ENCODE data around the gene ARAP3.

Gene ARAP3

GRCh38 chr5:141675672-141676071 lies 6.4 kb downstream of the ARAP3 start:
- H3K36me3 ChIP-seq (ENCODE audit: control insufficient read depth, insufficient read depth, low read length): no peaks in the 10 kb centered on the region
- no peak overlapping the region for H3K27ac ChIP-seq (ENCODE audit: low read depth, low read length)
- H3K4me1 ChIP-seq (ENCODE audit: control insufficient read depth, insufficient read depth, low read length): no peaks in the 10 kb centered on the region
- no peak overlapping the region for H3K4me3 ChIP-seq (ENCODE audit: low read length)
- no peaks in the 10 kb centered on the region for H3K27me3 ChIP-seq (ENCODE audit: control insufficient read depth, insufficient read depth, low read length)
- H3K9ac ChIP-seq (ENCODE audit: low read length): no peak overlapping the region

- no peak overlapping the region for H3K27ac ChIP-seq (ENCODE audit: low read depth, low read length)
- H3K4me3 ChIP-seq (ENCODE audit: low read length): no peak overlapping the region
- no peaks in the 10 kb centered on the region for H3K27me3 ChIP-seq (ENCODE audit: control insufficient read depth, insufficient read depth, low read length)
- no peaks in the 10 kb centered on the region for H3K4me1 ChIP-seq (ENCODE audit: control insufficient read depth, insufficient read depth, low read length)
- no peaks in the 10 kb centered on the region for H3K36me3 ChIP-seq (ENCODE audit: control insufficient read depth, insufficient read depth, low read length)
- H3K9ac ChIP-seq (ENCODE audit: low read length): no peak overlapping the region
Measured at GRCh38 chr5:141674747-141675146, 7.3 kb downstream of the ARAP3 start.

DNA sequence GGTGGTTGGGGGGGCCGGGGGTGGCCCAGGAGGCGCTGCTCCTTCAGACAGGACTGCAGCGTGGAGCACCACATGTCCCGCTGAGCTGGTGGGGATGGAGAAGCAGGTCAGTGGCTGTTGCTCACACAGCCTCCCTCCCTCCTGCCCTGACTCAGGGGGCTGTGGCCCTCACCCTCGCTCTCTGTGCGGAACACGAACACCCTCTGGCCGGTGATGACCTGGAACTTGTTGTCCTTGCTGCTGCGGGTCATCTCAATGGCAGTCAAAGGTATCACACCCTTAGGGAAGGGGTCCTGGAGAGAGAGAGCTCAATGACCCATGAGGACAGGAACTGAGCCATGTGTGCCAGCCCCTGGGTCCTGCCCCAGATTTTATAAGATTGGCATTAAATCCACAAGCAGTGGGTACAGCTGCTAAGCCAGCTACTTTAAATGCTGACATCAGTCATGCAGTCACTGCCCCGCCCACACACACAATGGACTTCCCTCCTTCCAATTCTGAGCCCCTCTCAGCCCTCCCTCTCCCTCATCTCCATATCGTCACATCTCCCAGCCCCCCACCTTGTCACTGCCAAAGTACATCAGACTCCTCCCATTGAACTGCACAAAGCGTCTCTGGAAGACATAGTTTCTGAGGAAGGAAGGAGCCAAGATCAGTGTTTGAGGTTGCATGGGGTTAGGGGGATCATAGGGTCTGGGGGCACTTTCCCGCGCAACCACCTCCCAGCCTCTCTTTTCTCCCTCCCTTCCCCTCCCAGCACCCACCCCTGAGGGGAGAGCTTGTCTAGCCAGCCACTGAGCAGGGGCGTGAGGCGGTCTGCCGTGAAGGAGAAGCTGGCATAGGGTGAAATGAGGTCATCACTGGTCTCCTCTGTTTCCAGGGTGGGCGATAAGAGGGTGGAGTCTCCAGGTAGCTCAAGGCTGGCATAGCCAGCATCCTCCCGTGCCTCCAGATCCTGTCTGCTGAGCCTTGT lies 8.9 kb downstream of the ARAP3 start:
- Histone ChIP-seq H3K27me3 (ENCODE audit: control insufficient read depth, insufficient read depth, low read length) (no peaks in the 10 kb centered on the region), H3K4me1 (ENCODE audit: control insufficient read depth, insufficient read depth, low read length) (no peaks in the 10 kb centered on the region), H3K9ac (ENCODE audit: low read length) (no peak overlapping the region), H3K27ac (ENCODE audit: low read depth, low read length) (no peak overlapping the region), H3K4me3 (ENCODE audit: low read length) (no peak overlapping the region), H3K36me3 (ENCODE audit: control insufficient read depth, insufficient read depth, low read length) (no peaks in the 10 kb centered on the region)

- Histone ChIP-seq H3K27me3 (ENCODE audit: control insufficient read depth, insufficient read depth, low read length) (no peaks in the 10 kb centered on the region), H3K27ac (ENCODE audit: low read depth, low read length) (no peak overlapping the region), H3K36me3 (ENCODE audit: control insufficient read depth, insufficient read depth, low read length) (no peaks in the 10 kb centered on the region), H3K9ac (ENCODE audit: low read length) (no peak overlapping the region), H3K4me1 (ENCODE audit: control insufficient read depth, insufficient read depth, low read length) (no peaks in the 10 kb centered on the region), H3K4me3 (ENCODE audit: low read length) (no peak overlapping the region)
Measured at GRCh38 chr5:141672071-141672840, 9.8 kb downstream of the ARAP3 start.

GRCh38 chr5:141669520-141669919 lies 12.5 kb downstream of the ARAP3 start:
- H3K9ac ChIP-seq (ENCODE audit: low read length): no peak overlapping the region
- H3K4me3 ChIP-seq (ENCODE audit: low read length): no peak overlapping the region
- no peak overlapping the region for H3K27ac ChIP-seq (ENCODE audit: low read depth, low read length)
- H3K36me3 ChIP-seq (ENCODE audit: control insufficient read depth, insufficient read depth, low read length): no peaks in the 10 kb centered on the region
- no peaks in the 10 kb centered on the region for H3K4me1 ChIP-seq (ENCODE audit: control insufficient read depth, insufficient read depth, low read length)
- no peaks in the 10 kb centered on the region for H3K27me3 ChIP-seq (ENCODE audit: control insufficient read depth, insufficient read depth, low read length)

GRCh38 chr5:141668601-141669265 lies 13.3 kb downstream of the ARAP3 start:
- H3K27me3 ChIP-seq (ENCODE audit: control insufficient read depth, insufficient read depth, low read length): no peaks in the 10 kb centered on the region
- H3K9ac ChIP-seq (ENCODE audit: low read length): no peak overlapping the region
- no peak overlapping the region for H3K27ac ChIP-seq (ENCODE audit: low read depth, low read length)
- H3K4me3 ChIP-seq (ENCODE audit: low read length): no peak overlapping the region
- no peaks in the 10 kb centered on the region for H3K4me1 ChIP-seq (ENCODE audit: control insufficient read depth, insufficient read depth, low read length)
- H3K36me3 ChIP-seq (ENCODE audit: control insufficient read depth, insufficient read depth, low read length): no peaks in the 10 kb centered on the region

- Histone ChIP-seq H3K4me3 (ENCODE audit: low read length) (no peak overlapping the region), H3K27ac (ENCODE audit: low read depth, low read length) (no peak overlapping the region), H3K36me3 (ENCODE audit: control insufficient read depth, insufficient read depth, low read length) (no peaks in the 10 kb centered on the region), H3K9ac (ENCODE audit: low read length) (no peak overlapping the region), H3K27me3 (ENCODE audit: control insufficient read depth, insufficient read depth, low read length) (no peaks in the 10 kb centered on the region), H3K4me1 (ENCODE audit: control insufficient read depth, insufficient read depth, low read length) (no peaks in the 10 kb centered on the region)
Measured at GRCh38 chr5:141665995-141666940, 15.8 kb downstream of the ARAP3 start.

DNA sequence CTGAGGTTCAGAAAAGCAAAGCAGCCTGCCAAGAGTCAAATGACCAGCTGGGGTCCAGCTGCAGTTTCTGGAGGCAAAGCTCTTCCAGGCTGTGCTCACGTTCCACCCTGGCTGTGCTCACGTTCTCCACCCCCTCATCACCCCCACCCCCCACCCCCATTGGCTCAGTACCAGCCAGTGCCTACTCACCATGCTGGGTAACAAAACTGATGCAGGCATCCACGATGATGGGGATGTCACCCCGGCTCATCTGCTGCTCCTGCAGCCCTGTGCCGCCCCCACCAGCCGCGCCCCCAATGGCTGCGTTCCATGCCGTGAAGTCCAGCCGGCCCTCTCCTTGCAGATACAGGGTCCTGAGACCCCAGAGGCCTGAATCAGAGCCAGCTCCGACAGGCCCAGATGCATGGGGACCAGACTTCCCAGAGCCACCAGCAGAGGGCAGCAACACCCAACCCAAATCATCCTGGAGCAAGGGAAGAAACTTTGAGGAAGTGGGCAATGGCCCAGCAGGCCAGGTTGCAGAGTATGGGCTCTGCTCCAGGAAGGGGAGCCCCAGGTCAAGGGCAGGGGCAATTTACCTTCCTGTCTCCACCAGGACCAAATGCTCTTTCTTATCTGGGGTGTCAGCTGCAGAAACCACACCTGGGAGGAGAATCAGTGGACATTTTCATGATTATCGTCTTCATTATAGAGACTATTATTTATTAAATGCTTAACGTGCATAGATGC lies 17.1 kb downstream of the ARAP3 start:
- no peaks in the 10 kb centered on the region for H3K4me1 ChIP-seq (ENCODE audit: control insufficient read depth, insufficient read depth, low read length)
- no peak overlapping the region for H3K9ac ChIP-seq (ENCODE audit: low read length)
- H3K4me3 ChIP-seq (ENCODE audit: low read length): no peak overlapping the region
- H3K27me3 ChIP-seq (ENCODE audit: control insufficient read depth, insufficient read depth, low read length): no peaks in the 10 kb centered on the region
- no peak overlapping the region for H3K27ac ChIP-seq (ENCODE audit: low read depth, low read length)
- H3K36me3 ChIP-seq (ENCODE audit: control insufficient read depth, insufficient read depth, low read length): no peaks in the 10 kb centered on the region

- no peak overlapping the region for H3K4me3 ChIP-seq (ENCODE audit: low read length)
- H3K4me1 ChIP-seq (ENCODE audit: control insufficient read depth, insufficient read depth, low read length): no peaks in the 10 kb centered on the region
- H3K36me3 ChIP-seq (ENCODE audit: control insufficient read depth, insufficient read depth, low read length): no peaks in the 10 kb centered on the region
- H3K9ac ChIP-seq (ENCODE audit: low read length): no peak overlapping the region
- no peak overlapping the region for H3K27ac ChIP-seq (ENCODE audit: low read depth, low read length)
- no peaks in the 10 kb centered on the region for H3K27me3 ChIP-seq (ENCODE audit: control insufficient read depth, insufficient read depth, low read length)
Measured at GRCh38 chr5:141663506-141663905, 18.5 kb downstream of the ARAP3 start.

- Histone ChIP-seq H3K4me3 (ENCODE audit: low read length) (no peak overlapping the region), H3K9ac (ENCODE audit: low read length) (no peak overlapping the region), H3K27ac (ENCODE audit: low read depth, low read length) (no peak overlapping the region), H3K36me3 (ENCODE audit: control insufficient read depth, insufficient read depth, low read length) (no peaks in the 10 kb centered on the region), H3K27me3 (ENCODE audit: control insufficient read depth, insufficient read depth, low read length) (no peaks in the 10 kb centered on the region), H3K4me1 (ENCODE audit: control insufficient read depth, insufficient read depth, low read length) (no peaks in the 10 kb centered on the region)
Measured at GRCh38 chr5:141662028-141662427, 20.0 kb downstream of the ARAP3 start.

DNA sequence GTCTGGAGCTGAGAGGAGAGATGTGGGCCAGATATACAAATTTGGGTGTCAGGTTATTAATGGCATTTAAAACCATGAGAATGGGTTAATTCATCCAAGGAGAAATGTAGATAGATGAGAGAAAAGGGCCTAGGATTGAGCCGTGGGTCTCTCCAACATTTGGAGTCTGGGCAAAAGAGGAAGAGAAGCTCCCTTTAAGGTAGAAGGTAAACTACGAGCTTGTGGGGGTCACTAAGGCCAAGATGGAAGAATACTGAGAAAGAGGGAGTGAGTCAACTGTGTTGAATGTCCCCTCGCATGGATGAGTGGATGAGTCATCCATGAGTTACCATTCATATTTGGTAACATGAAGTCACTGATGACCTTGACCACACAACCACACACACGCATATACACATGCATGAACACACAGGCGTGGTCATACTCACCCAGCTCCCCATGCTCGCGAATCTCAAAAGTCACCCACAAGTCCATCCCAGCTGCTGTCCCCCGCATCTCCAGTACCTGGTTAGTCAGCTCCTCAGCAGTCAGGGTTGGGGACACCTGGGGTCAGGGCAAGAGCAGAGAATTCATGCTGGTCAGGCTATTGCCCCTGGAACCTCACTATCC lies 24.0 kb downstream of the ARAP3 start:
- Histone ChIP-seq H3K27ac (ENCODE audit: low read depth, low read length) (no peak overlapping the region), H3K36me3 (ENCODE audit: control insufficient read depth, insufficient read depth, low read length) (peaks cover 4% of the 10 kb centered on the region), H3K4me1 (ENCODE audit: control insufficient read depth, insufficient read depth, low read length) (no peaks in the 10 kb centered on the region)

More for the DNA sequence above, 24.0 kb downstream of the ARAP3 start:
- H3K9ac ChIP-seq (ENCODE audit: low read length): no peak overlapping the region
- H3K27me3 ChIP-seq (ENCODE audit: control insufficient read depth, insufficient read depth, low read length): no peaks in the 10 kb centered on the region
- no peak overlapping the region for H3K4me3 ChIP-seq (ENCODE audit: low read length)

Measured in rectal smooth muscle tissue (tissue), 1 donor.